Daoy (cell line): Measurements from ENCODE around the gene KDM4B. TPM values are rescaled to one million over a fixed set of nuclear protein-coding genes. Genes with fewer than 3 reads are reported as not detected.

Experiments
- DNase-seq: peaks from one replicate; pipeline ENCODE4 v3.0.0-alpha.2; 2015; ENCODE audit warnings: low read depth
- total RNA-seq: library from RNA; depleted of rRNA; stranded (reverse); fragments of >200 nt; shearing (Covaris generic); gene quantifications from 2 replicates; pipeline ENCODE4 v1.2.3, GENCODE V29; 2014

Gene KDM4B
- total RNA-seq, 1 experiment from 2014 or later = 4.2 TPM

DNA sequence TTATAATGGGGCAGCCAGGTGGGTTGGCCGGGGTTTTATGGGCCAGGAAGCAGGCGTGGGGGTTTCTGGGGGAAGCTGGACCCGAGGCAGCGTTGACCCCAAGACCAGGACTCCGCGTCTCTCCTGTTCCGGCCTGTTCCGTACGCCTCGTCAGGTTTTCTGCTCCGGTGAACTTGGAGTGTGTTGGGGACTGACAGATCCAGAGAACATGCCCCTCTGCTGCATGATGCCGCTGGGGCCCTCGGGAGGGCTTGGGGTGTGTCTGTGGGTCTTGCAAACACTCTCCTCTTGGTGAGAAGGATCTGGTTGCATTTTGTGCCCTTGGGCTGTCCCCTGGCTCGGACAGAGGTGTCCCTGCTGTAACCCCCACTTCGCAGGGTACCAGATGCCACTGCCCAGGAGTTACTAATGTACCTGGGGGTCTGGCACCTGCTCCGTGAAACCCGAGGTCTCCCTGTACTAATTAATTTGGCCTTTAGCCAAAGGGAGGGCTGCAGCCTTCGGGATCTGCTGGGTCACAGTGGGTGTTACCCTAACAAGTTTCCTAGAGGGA is 15.6 kb downstream of the KDM4B start:
- no peak for DNase-seq

DNA sequence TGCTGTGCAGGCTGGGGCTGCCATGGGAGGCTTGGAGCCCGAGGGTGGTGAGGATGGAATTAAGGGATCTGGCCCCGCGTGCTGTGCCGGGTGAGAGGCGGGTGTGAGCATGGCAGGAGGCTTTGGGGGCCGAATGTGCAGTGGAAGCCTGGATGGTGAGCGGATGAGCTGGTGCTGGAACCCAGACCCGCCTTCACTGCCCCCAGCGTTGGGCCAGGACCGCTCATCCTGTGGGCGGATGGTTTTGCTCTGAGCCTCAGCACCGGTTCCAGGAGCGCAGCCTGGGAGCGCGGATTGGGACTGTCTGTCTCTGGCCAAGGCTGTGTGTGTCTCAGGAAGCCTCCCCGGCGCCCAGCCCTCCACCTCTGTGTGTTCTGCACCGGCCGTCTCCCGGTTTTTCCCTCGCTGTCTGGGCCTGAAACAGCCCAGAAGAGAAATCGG is 16.7 kb downstream of the KDM4B start:
- no peak for DNase-seq

DNA sequence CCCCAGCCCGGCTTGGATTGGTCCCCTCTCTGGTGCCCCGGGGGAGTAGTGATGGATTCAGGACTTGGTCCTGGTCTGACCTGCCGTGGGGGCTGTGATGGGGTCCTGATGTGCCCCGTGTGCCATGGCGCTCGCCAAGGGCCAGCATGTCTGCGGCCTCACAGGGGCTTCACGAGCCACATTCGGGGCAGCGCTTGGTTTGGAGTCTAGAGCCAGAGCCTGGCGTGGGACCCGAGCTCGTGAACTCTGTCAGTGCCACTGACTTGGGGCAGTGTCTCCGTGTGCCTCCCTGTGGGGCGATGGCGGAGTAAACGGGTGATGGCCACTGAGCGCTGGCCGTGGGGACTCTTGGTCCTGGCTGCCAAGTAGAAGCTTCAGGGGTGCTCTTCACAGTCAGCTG is 17.1 kb downstream of the KDM4B start:
- DNase-seq = no peak

DNA sequence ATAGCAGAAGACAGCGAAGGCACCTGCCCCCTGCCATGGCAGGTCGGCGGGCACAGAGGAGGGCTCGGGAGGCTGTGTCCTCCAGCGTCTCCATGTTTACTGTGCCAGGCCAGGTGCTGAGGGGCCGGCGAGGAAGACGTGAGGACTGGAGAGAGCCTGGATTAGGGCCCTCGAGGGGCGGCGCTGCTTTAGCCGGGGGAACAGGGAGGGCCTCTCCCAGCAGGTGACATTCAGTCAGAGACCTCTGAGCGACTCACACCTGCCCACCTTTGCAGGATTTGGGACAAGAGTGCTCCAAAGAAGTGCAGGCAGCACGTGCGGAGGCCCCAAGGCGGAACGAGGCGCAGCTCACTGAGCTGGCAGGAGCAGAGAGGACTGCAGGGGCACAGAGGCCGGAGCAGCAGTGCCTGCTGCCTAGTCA is 17.6 kb downstream of the KDM4B start:
- no peak for DNase-seq

DNA sequence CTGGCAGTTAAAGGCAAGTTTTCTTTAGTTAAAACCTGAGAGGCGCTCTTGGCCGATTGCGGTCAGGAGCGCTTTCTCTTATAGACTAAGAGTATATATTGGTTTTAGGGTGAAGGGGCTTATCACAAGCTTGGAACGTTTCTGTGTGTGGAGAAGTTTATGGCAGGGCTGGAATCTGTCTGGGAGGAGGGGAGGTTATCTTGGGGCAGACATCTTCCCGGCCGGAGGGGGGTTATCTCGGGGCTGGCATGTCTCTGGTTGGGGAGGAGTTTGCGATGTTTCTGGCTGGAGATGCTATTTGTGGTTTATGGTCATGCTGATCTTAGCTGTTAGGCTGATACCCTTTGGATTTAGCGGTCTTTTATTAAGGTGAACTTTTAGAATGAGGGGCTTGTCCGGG is 18.3 kb downstream of the KDM4B start:
- DNase-seq = no peak

DNA sequence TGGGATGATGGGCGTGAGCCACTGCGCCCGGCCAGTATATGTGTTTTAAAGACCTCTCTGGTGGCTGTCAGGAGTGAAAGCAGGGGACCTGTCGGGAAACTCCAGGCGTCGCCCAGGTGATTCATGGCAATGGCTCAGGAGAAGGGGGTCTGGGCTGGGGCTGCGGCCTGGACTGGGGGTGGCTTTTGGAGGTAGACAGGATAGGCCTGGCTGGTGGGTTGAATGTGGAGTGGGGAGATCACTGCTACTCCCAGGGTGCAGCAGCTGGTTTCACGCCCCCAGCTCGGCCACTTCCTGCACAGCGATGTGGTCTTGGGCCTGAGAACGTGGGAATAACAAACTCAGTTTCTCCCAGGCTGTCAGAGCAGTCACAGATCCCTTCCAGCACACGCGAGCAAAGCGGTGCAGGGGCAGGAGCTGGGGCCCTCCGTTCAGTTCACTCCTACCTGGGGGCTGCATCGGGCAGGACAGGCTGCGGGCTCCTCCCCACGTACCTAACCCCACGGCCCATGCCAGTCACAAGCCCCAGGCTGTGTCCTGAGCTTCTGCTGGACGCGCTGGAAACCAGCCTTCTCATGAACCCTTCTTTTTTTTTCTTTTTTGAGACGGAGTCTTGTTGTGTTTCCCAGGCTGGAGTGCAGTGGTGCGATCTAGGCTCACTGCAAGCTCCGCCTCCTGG is 18.9 kb downstream of the KDM4B start:
- DNase-seq = no peak

DNA sequence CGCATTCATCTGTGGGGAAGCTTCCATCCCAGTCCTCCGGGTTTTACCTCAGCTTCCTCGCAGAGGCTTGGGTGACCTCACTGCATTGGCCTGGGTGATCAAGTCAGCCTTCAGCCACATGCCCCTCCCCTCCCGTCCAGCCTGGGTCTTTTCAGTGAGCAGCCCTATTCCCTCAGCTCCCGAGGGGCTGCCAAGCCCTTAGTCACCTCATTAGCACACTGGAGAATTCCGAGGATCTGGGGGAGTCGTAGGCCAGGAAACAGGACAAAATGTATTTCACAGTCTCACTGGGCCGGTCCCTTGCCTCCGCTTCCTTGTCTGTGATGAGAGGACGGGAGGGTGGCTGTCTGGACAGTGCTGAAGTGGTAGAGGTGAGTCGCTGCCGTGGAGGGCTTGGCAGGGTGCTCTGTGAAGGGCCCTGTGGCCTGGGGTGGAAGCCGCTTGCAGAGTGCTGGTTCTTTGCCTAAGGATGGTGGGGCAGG is 19.9 kb downstream of the KDM4B start:
- peak; percentile 91 for DNase-seq

DNA sequence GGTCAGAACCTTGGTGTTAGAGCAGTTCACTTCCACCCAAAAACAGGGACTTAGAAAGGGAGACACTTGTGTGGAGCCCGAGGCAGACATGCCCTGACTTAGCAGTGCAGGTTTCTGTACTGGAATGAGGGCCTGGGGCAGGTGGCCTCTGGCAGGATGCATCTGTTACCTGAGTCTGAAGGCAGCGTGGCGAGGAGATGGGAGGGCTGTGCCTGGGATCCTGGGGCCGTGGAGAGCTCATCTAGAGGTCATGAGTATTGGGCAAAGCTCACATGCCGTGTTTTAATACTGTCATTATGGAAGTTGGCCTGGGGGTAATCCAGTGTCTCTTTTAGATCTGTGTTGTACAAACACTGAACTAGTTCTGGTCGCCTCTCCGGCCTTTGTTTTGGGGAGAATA is 21.4 kb downstream of the KDM4B start:
- no peak for DNase-seq

DNA sequence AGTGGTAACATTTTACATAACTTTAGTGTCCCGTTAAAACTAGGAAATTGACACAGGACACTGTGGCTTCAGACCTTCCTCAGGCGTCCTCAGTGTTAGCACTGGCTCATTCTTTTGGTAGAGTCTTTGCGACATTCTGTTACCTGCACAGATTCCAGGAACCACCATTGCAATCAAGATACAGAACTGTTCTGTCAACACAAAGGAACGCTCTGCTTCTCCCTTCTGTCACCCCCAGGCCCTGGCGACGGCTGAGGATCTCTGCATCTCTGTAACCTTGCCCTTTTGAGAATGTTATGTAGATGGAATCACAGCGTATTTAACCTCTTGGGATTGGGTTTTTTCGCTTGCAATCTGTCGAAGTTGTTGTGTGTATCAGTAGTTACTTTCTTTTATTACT is 22.6 kb downstream of the KDM4B start:
- DNase-seq = no peak

DNA sequence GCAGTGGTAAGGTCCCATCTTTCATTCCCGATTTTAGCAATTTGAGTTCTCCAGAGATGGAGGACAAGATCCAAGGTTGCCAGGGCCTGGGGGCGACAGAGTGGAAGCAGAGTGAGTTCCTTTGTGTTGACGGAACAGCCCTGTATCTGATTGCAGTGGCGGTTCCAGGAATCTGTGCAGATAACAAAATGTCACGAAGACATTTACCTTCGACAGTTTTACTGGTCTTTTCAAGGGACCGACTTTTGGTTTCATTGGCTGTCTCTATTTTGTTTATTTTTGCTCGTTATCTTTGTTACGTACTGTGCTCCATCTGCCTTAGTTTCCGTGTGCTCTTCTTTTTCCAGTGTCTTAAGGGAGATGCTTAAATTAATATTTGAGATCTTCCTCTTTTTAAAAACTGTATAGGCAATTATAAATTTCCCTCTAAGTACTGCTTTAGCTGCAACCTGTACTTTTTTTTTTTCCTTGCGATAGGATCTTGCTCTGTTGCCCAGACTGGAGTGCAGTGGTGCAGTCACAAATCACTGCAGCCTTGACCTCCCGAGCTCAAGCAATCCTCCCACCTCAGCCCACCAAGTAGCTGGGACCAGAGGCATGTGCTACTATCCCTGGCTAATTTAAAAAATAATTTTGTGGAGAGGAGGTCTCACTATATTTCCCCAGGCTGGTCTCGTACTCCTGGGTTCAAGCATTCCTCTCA is 23.2 kb downstream of the KDM4B start:
- no peak for DNase-seq

DNA sequence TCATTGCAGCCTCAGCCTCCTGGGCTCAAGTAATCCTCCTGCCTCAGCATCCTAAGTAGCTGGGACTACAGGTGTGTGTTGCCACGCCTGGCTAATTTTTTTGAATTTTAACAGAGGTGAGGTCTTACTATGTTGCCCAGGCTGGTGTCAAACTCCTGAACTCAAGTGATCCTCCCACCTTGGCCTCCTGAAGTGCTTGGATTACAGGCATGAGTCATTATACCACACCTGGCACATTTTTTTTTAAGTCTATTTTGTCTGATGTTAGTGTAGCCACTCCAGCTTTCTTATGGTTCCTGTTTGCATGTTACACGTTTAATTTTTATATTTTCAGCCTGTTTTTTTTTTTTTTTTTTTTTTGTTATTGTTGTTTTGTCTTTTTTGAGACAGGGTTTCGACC is 24.8 kb downstream of the KDM4B start:
- DNase-seq = no peak

DNA sequence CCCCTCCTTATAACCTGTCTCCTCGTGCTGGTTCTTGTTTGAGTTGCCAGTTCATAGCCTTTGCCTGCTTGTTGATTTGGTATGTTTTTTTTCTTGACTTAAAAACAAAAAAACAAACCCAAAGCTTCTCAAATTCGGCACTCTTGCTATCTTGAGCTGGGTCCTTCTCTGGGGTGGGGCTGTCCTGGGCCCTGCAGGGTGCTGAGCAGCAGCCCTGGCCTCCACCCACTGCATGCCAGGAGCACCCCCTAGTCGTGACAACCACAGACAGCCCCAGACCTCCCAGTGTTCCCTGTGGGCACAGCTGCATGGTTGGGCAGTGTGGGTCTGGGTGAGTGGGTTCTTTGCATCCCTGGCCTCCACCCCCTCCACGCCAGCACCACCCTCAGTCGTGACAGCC is 27.8 kb downstream of the KDM4B start:
- DNase-seq = no peak

DNA sequence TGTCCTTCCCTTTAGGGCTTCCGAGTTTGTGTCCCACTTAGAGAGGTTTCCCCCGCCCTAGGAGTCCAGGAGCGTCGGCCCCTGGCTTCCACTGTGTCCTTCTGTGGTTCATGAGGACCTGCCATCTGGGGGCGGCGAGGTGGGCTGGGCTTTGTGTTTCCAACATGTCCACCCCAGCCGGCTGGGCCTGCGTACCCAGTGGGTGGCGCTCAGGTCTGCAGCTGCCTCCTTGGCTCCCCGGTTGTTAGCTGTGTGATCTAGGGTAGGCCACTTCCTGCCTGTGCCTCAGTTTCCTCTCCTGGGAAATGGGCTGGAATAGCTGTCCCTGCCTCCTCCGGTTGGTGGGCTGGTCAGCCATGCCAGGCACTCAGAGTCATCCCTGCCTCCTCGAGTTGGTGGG is 28.4 kb downstream of the KDM4B start:
- DNase-seq = no peak

DNA sequence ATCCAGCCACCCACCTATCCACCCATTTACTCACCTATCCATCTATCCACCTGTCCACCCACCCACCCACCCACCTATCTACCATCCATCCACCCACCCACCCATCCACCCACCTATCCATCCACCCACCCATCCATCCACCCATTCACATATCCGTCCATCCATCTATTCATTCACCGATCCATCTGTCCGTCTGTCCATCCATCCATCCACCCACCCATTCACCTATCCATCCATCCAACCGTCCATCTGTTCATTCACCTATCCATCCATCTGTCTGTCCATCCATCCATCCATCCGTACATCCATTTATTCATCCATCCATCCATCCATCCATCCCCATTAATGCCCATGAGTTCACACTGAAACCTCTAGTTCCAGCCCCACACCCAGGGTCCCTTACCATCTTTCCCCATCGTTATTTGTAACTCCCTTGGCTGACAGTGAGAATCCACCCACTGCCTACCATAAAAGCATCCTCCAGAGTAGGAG is 31.3 kb downstream of the KDM4B start:
- DNase-seq = no peak

DNA sequence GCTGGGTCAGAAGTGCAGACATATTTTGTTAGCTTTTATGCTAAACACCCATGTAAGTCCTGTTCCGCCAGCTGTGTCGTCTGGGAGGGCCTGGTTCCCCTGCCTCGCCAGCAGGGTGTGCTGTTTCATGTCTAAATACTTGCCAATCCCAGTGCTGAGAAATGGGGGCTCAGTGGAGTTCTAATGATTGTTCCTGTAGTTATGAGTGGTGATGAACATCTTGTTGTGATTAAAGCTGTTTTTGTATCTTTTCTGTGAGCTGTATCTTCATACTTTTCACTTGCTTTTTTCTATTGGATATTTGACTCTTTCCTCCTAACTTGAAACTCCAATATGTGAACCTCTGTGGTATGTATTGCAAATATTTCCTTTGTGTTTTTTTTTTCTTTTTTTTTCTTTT is 32.7 kb downstream of the KDM4B start:
- DNase-seq = peak; percentile 61

DNA sequence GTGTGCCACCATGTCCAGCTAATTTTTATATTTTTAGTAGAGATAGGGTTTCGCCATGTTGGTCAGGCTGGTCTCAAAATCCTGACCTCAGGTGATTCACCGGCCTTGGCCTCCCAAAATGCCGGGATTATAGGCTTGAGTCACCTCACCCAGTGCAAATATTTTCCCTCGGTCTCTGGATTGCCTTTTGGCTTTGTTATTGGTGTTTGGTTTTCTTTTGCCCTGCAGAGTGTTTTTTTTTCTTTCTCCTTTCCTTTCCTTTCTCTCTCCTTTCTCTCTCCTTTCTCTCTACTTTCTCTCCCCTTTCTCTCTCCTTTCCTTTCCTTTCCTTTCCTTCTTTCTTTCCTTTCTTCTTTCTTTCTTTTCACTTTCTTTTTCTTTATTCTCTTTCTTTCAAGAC is 33.2 kb downstream of the KDM4B start:
- DNase-seq = peak; percentile 70

DNA sequence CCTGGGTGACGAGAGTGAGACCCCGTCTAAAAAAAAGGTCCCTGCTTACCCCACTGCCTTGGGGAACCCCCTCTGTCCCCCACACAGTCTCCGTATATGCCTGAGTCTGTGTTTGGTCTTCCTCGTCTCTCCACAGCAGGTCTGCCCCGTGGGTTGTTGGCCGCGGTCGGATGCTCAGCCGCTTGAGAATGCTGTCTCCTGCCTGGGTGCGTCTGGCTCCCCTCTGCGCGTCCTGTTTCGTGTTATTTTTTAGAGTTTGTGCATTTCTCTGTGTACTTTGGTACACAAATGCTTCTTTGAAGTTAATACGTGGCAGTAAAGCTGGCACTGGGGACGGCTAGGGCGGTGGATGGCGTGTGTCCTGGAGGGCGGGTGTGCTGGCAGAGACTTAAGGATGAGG is 34.9 kb downstream of the KDM4B start:
- no peak for DNase-seq

DNA sequence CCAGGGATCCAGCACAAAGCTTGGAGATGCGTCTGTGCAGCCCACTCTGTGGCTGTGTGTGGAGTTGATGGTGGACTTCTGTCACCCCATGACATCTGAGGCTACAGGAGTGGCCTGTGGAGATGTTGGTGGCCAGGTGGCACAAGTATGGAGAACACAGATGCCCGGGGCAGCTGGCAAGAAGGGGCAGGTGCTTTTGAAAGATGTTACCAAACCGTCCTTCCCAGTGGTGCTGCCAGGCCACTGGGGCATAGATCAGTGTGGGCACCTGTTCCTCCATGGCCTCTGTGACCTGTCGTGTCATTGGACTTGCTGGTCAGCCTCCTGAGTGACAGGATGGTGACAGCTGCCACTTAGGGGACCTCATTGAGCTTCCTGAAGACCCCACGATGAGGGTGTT is 36.2 kb downstream of the KDM4B start:
- no peak for DNase-seq

DNA sequence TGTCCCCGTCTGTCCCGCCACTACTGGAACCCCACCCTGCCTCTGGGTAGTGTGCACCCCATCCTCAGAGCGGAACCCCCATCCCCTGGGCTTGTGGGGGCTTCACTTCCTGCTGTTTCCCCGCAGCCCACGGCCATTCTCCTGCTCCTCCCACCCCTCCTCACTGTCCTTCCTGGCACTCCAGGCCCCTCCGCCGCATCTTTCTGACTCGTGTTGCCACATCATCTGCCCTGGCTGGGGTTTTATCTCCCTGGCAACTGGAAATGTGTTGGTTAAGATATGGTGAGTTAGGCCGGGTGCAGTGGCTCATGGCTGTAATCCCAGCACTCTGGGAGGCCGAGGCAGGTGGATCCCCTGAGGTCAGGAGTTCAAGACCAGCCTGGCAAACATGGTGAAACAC is 37.3 kb downstream of the KDM4B start:
- DNase-seq = peak; percentile 34

DNA sequence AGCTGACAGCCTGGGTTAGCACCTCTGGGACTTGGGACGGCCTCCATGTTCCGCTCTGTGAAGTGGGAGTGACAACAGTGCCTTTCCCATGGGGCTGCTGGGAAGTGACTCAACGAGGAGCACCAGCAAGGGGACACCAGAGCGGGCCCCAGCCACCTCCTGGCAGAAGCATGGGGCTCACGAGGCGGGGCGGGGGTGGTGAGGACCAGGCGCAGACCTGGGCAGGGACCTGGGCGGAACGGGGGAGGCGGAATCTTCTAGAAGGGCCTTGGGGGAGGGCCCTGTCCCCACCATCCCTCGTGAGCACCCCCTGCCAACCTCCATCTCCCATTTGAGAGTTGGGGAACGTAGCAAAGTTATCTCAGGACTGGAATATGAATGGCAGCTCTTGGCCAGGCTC is 37.9 kb downstream of the KDM4B start:
- no peak for DNase-seq

DNA sequence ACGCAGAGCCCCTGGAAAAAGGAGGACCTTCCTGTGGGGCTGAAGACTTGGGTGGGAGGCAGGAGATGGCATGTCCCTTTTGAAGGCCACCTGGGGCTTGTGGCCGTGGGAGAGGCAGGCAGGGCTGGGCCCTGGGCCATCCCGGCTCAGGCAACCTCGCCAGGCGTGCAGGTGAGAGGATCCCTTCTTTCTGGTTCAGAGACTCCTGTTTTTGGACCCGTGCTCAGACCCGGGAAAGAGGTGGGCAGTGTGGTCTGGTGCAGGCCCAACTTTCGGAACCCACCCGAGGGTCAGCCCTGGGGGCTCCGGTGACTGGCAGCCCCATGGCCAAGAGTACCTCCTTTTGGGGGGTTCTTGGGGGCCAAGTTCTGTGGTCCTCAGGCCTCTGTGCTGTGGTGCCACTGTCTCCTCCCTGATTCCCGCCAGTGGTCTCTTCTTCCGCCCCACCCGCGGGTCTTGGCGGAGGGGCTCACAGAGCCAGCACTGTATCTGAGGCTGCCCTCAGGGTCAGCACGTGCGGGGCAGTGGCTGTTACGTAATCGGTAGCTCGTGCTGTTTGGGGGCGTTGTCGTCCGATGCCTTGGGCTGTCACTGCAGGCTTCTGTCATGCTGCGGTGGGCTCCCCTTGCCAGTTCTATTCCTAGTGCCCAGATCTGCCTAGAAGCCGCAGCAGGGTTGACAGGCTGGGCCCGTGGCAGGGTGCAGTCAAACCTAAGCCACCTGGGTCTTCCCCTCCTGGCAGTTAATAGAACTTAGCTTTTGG is 42.7 kb downstream of the KDM4B start:
- no peak for DNase-seq
